HCT116 (cell line): ENCODE results near the gene RAMP2. TPM values are rescaled to one million over a fixed set of nuclear protein-coding genes. Genes with fewer than 3 reads are reported as not detected.

ENCODE experiments used
- ATAC-seq: fragments of 200-7000 bp; cut with Tn5 transposase; 2 replicates; pipeline ENCODE4 v1.9.1; 2020; ENCODE audit warnings: mild to moderate bottlenecking, moderate library complexity
- BruUV-seq: library from RNA; stranded (reverse); fragments of 400-500 nt; replicated peaks from 2 replicates; lab custom pipeline; 2021; lab: Mats Ljungman, UMichigan
- CTCF ChIA-PET: fragments of 300-600 bp; sonication (Branson Sonifier 250); formaldehyde crosslinking; loops from one replicate; lab custom pipeline; 2021; ENCODE audit warnings: antibody characterized with exemption; lab: Charles Lee
- POLR2A ChIA-PET: fragments of 300-600, 350-600 bp; sonication (Branson Sonifier 250); formaldehyde crosslinking; loops from one replicate; lab custom pipeline; 2021; ENCODE audit warnings: antibody characterized with exemption; lab: Charles Lee
- RAD21 ChIA-PET, 2 experiments: fragments of 300-600 bp; sonication (Branson Sonifier 250); formaldehyde crosslinking; loops; one replicate each; lab custom pipeline; 2023; ENCODE audit warnings: low total read pairs in 2 of 2; ENCODE audit not compliant: uncharacterized antibody in 2 of 2, unreplicated experiment in 2 of 2, low non-redundant PET in 1 of 2; lab: Charles Lee
- DNase-seq: peaks from one replicate; pipeline ENCODE4 v3.0.0-alpha.2; 2010; ENCODE audit warnings: low read depth, low spot score
- H2AFZ ChIP-seq: fragments of 200-600 bp; shearing (Covaris generic), sonication (generic); 2 replicates; pipeline ENCODE4 v1.6.1; 2017; ENCODE audit warnings: low read depth, mixed run types, mixed read lengths, antibody characterized with exemption, low read length; ENCODE audit not compliant: poor library complexity, severe bottlenecking
- H3K27ac ChIP-seq: 2 replicates; pipeline ENCODE4 v1.5.1; 2012; ENCODE audit warnings: low read depth, low read length
- H3K27me3 ChIP-seq: fragments of 200-600 bp; sonication (generic); 2 replicates; pipeline ENCODE4 v1.6.1; 2016; ENCODE audit warnings: mixed run types, low read length, mixed read lengths; ENCODE audit not compliant: insufficient read depth
- H3K36me3 ChIP-seq, 2 experiments: fragments of 200-500 bp in 1 of 2; fragments of 200-600 bp in 1 of 2; sonication (Bioruptor generic) in 1 of 2; sonication (generic) in 1 of 2; 2 replicates each; pipeline versions ENCODE4 v1.5.1 to v1.6.1; 2014 to 2016; ENCODE audit warnings: low read length in 2 of 2, inconsistent platforms in 1 of 2, mixed read lengths in 1 of 2, mixed run types in 1 of 2; ENCODE audit not compliant: insufficient read depth in 2 of 2, control insufficient read depth in 1 of 2
- H3K4me1 ChIP-seq, 2 experiments: fragments of 200-600 bp in 1 of 2; sonication (generic) in 1 of 2; 2 replicates each; pipeline versions ENCODE4 v1.5.1 to v1.6.1; 2012 to 2017; ENCODE audit warnings: low read length in 2 of 2, inconsistent platforms in 1 of 2, mild to moderate bottlenecking in 1 of 2, mixed read lengths in 1 of 2, mixed run types in 1 of 2, moderate library complexity in 1 of 2; ENCODE audit not compliant: insufficient read depth in 2 of 2, control insufficient read depth in 1 of 2
- H3K4me2 ChIP-seq: fragments of 200-600 bp; sonication (generic); 2 replicates; pipeline ENCODE4 v1.6.1; 2017; ENCODE audit warnings: mixed run types, low read length, mixed read lengths
- H3K4me3 ChIP-seq, 2 experiments: fragments of 200-600 bp in 1 of 2; sonication (generic) in 1 of 2; replicated peaks in 1 of 2; 2 replicates each; pipeline ENCODE4 v1.5.1; 2011 to 2016; ENCODE audit warnings: low read length in 2 of 2, control low read depth in 1 of 2, low read depth in 1 of 2, mild to moderate bottlenecking in 1 of 2, mixed read lengths in 1 of 2, mixed run types in 1 of 2
- H3K79me2 ChIP-seq: fragments of 200-600 bp; sonication (generic); 2 replicates; pipeline ENCODE4 v1.6.1; 2017; ENCODE audit warnings: mild to moderate bottlenecking, mixed run types, low read length, moderate library complexity, mixed read lengths; ENCODE audit not compliant: insufficient read depth
- H3K9ac ChIP-seq: fragments of 200-600 bp; sonication (generic); 2 replicates; pipeline ENCODE4 v1.6.1; 2016; ENCODE audit warnings: low read length, mixed read lengths
- H3K9me2 ChIP-seq: fragments of 200-600 bp; sonication (generic), shearing (Covaris generic); 2 replicates; pipeline ENCODE4 v1.6.1; 2017; ENCODE audit warnings: mixed run types, mild to moderate bottlenecking, moderate library complexity; ENCODE audit not compliant: insufficient read depth
- H3K9me3 ChIP-seq, 2 experiments: fragments of 200-500 bp in 1 of 2; fragments of 200-600 bp in 1 of 2; sonication (Bioruptor generic) in 1 of 2; sonication (generic) in 1 of 2; 2 replicates each; pipeline ENCODE4 v1.6.1; 2014 to 2017; ENCODE audit warnings: low read length in 2 of 2, mixed read lengths in 2 of 2, inconsistent platforms in 1 of 2, low read depth in 1 of 2, mild to moderate bottlenecking in 1 of 2, mixed run types in 1 of 2, moderate library complexity in 1 of 2; ENCODE audit not compliant: control insufficient read depth in 1 of 2, insufficient read depth in 1 of 2
- H4K20me1 ChIP-seq: fragments of 200-600 bp; sonication (generic), shearing (Covaris generic); 2 replicates; pipeline ENCODE4 v1.6.1; 2017; ENCODE audit warnings: mixed run types, mild to moderate bottlenecking, moderate library complexity; ENCODE audit not compliant: insufficient read depth
- ATF3 ChIP-seq: IDR thresholded peaks from 2 replicates; pipeline ENCODE4 v1.6.1; 2012
- CBX3 ChIP-seq: IDR thresholded peaks from 2 replicates; pipeline ENCODE4 v1.6.1; 2012; ENCODE audit warnings: low read depth
- CEBPB ChIP-seq: IDR thresholded peaks from 2 replicates; pipeline ENCODE4 v1.6.1; 2012; ENCODE audit warnings: low read depth
- EGR1 ChIP-seq: IDR thresholded peaks from 2 replicates; pipeline ENCODE4 v1.6.1; 2012; ENCODE audit warnings: low read depth
- ELF1 ChIP-seq: IDR thresholded peaks from 2 replicates; pipeline ENCODE4 v1.6.1; 2012; ENCODE audit warnings: low read depth, borderline replicate concordance
- EZH2 ChIP-seq: fragments of 200-600 bp; sonication (generic); IDR thresholded peaks from 2 replicates; pipeline ENCODE4 v1.6.1; 2017; ENCODE audit warnings: antibody characterized with exemption, mixed run types
- EZH2phosphoT487 ChIP-seq: fragments of 200-600 bp; IDR thresholded peaks from 2 replicates; pipeline ENCODE4 v1.6.1; 2018; ENCODE audit warnings: antibody characterized with exemption, borderline replicate concordance
- FOSL1 ChIP-seq: IDR thresholded peaks from 2 replicates; pipeline ENCODE4 v1.6.1; 2012; ENCODE audit warnings: low read depth
- JUND ChIP-seq: IDR thresholded peaks from 2 replicates; pipeline ENCODE4 v1.6.1; 2012
- POLR2AphosphoS5 ChIP-seq: IDR thresholded peaks from 2 replicates; pipeline ENCODE4 v1.6.1; 2011; ENCODE audit warnings: mild to moderate bottlenecking, low read depth, low read length, moderate library complexity
- SIN3A ChIP-seq: IDR thresholded peaks from 2 replicates; pipeline ENCODE4 v1.6.1; 2012; ENCODE audit warnings: low read depth
- SP1 ChIP-seq: IDR thresholded peaks from 2 replicates; pipeline ENCODE4 v1.6.1; 2012; ENCODE audit warnings: low read depth
- SRF ChIP-seq: IDR thresholded peaks from 2 replicates; pipeline ENCODE4 v1.6.1; 2012; ENCODE audit warnings: low read depth
- TCF7L2 ChIP-seq: IDR thresholded peaks from 2 replicates; pipeline ENCODE4 v1.7.0; 2011; ENCODE audit warnings: borderline replicate concordance, inconsistent platforms; ENCODE audit not compliant: insufficient read depth, insufficient read length; ENCODE audit errors: extremely low read depth
- YY1 ChIP-seq: IDR thresholded peaks from 2 replicates; pipeline ENCODE4 v1.6.1; 2011; ENCODE audit warnings: low read length, low read depth, moderate library complexity, mild to moderate bottlenecking; ENCODE audit not compliant: insufficient replicate concordance; ENCODE audit errors: extremely low read depth
- ZFX ChIP-seq: fragments of 450-650 bp; IDR thresholded peaks from 2 replicates; pipeline ENCODE4 v1.6.1; 2017
- ZNF274 ChIP-seq: fragments of 200-500 bp; sonication (Bioruptor generic); IDR thresholded peaks from 2 replicates; pipeline ENCODE4 v1.6.1; 2014; ENCODE audit warnings: mild to moderate bottlenecking, low read depth, low read length, inconsistent platforms
- intact Hi-C: fragments of 100-400 bp; cut with micrococcal nuclease; formaldehyde crosslinking; loops from 2 replicates; pipeline ENCODE4 v1.10.0; 2022
- total RNA-seq: library from RNA; stranded (reverse); gene quantifications from one replicate; pipeline ENCODE4 v1.2.1, GENCODE V29; 2021; ENCODE audit not compliant: unreplicated experiment
- TF ChIP-seq, protein P1 (sequence below): IDR thresholded peaks from 2 replicates; pipeline ENCODE4 v1.6.1; 2012
- TF ChIP-seq, protein P2 (sequence below), 3 experiments: fragments of 200-600 bp in 1 of 3; sonication (generic) in 1 of 3; IDR thresholded peaks in 2 of 3; conservative IDR thresholded peaks in 1 of 3; 2 replicates each; pipeline ENCODE4 v1.5.1; 2012 to 2017; ENCODE audit warnings: low read depth in 2 of 3, low read length in 2 of 3, antibody characterized with exemption in 1 of 3, borderline replicate concordance in 1 of 3, control low read depth in 1 of 3, mild to moderate bottlenecking in 1 of 3, mixed read lengths in 1 of 3, mixed run types in 1 of 3, moderate library complexity in 1 of 3; ENCODE audit not compliant: insufficient read depth in 1 of 3

The RAMP2 gene
- total RNA-seq, 1 experiment from 2014 or later = not detected

GRCh38 chr17:42723636-42724035 lies 37.4 kb upstream of the RAMP2 start (continued):
- no peak for TF ChIP-seq ZNF274

- H3K4me1 ChIP-seq = no peaks in the 10 kb centered on the region
- H3K27ac ChIP-seq = no peak overlapping the region
- ChIA-PET CTCF (interaction anchor here (1.4 kb wide), 1 partner anchor 38 kb away, joined by 7 read pairs; no protein-coding TSS in a partner anchor), POLR2A (no interaction called here), RAD21 (no interaction called here)
- DNase-seq (no peak), ATAC-seq (no peak)
- H3K36me3 ChIP-seq = peaks cover 23 to 24% of the 10 kb centered on the region in 2 experiments
- no peaks in the 10 kb centered on the region for H4K20me1 ChIP-seq
- H3K9ac ChIP-seq = no peak overlapping the region
- TF ChIP-seq YY1 (no peak), ATF3 (no peak), CBX3 (no peak), TCF7L2 (no peak), FOSL1 (no peak), POLR2AphosphoS5 (no peak), ELF1 (no peak), ZFX (no peak), EZH2 (no peak), JUND (no peak), SIN3A (no peak), SRF (no peak), ZNF274 (no peak), EZH2phosphoT487 (no peak), CEBPB (no peak), SP1 (no peak), EGR1 (no peak)
- TF ChIP-seq, protein P1, sequence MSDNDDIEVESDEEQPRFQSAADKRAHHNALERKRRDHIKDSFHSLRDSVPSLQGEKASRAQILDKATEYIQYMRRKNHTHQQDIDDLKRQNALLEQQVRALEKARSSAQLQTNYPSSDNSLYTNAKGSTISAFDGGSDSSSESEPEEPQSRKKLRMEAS = no peak
- TF ChIP-seq, protein P2, sequence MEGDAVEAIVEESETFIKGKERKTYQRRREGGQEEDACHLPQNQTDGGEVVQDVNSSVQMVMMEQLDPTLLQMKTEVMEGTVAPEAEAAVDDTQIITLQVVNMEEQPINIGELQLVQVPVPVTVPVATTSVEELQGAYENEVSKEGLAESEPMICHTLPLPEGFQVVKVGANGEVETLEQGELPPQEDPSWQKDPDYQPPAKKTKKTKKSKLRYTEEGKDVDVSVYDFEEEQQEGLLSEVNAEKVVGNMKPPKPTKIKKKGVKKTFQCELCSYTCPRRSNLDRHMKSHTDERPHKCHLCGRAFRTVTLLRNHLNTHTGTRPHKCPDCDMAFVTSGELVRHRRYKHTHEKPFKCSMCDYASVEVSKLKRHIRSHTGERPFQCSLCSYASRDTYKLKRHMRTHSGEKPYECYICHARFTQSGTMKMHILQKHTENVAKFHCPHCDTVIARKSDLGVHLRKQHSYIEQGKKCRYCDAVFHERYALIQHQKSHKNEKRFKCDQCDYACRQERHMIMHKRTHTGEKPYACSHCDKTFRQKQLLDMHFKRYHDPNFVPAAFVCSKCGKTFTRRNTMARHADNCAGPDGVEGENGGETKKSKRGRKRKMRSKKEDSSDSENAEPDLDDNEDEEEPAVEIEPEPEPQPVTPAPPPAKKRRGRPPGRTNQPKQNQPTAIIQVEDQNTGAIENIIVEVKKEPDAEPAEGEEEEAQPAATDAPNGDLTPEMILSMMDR (IDR thresholded peaks at IDR 0.05 in 2 of 3, conservative IDR thresholded peaks at IDR 0.05 in 1 of 3; ENCODE audit: borderline replicate concordance in 1 of 3, insufficient read depth in 1 of 3, low read depth in 2 of 3, low read length in 2 of 3) = no peak
- no peaks in the 10 kb centered on the region for H3K79me2 ChIP-seq
- H3K27me3 ChIP-seq = no peaks in the 10 kb centered on the region
- H3K4me3 ChIP-seq = no peak overlapping the region
- H3K9me2 ChIP-seq = no peaks in the 10 kb centered on the region
- intact Hi-C loops = no loop called here
- no peak overlapping the region for H3K4me2 ChIP-seq
- H3K9me3 ChIP-seq = no peaks in the 10 kb centered on the region
- no TSS peak for BruUV-seq
- no peak overlapping the region for H2AFZ ChIP-seq
Measured at GRCh38 chr17:42725143-42725542, 35.9 kb upstream of the RAMP2 start.
